ENCODE data around the gene HOXD12. TPM values are rescaled to one million over a fixed set of nuclear protein-coding genes. Genes with fewer than 3 reads are reported as not detected.

HOXD12 gene
- total RNA-seq, 1 experiment from 2014 or later, result 0.58 TPM

- DNase-seq (ENCODE audit: low spot score), result no peak
- H3K27ac ChIP-seq (ENCODE audit: low read depth, low read length, poor library complexity, severe bottlenecking), result no peak within 1 kb of the TSS
- TF ChIP-seq EZH2 (IDR thresholded peaks at IDR 0.05; ENCODE audit: borderline replicate concordance, low read depth, low read length, poor library complexity, severe bottlenecking) (no peak), CTCF (conservative IDR thresholded peaks at IDR 0.05; ENCODE audit: low read depth, low read length) (no peak)
- POLR2A ChIA-PET (ENCODE audit: low non-redundant PET), result no interaction called here
- no peaks in the 10 kb centered on the region for H3K9me3 ChIP-seq (ENCODE audit: low read depth, low read length, poor library complexity, severe bottlenecking)
- H3K4me1 ChIP-seq (ENCODE audit: insufficient read depth, low read length, poor library complexity, severe bottlenecking), result peaks cover 31% of the 10 kb centered on the region
- H3K36me3 ChIP-seq (ENCODE audit: insufficient read depth, low read length, poor library complexity, severe bottlenecking), result no peaks in the 10 kb centered on the region
- CTCF ChIA-PET, result interaction anchor here (0.5 to 0.6 kb wide), 2 partner anchors 149 to 710 kb away, joined by 3 to 6 read pairs; no protein-coding TSS in a partner anchor
- peaks cover 65% of the 10 kb centered on the region for H3K27me3 ChIP-seq (replicated peaks; ENCODE audit: insufficient read depth, low read depth, low read length, poor library complexity)
- H3K4me3 ChIP-seq (ENCODE audit: low read depth, low read length, poor library complexity, severe bottlenecking), result peak within 1 kb of the TSS; percentile 45
- no TSS peak for BruUV-seq (replicated peaks)
- intact Hi-C loops (cut with micrococcal nuclease; ENCODE audit: unreplicated experiment), result loop anchor here (2.0 to 5.0 kb wide), 3 partner anchors 82 to 972 kb away; partner anchors contain the start of gene LNPK
Observed at GRCh38 chr2:176083796-176084261, 15.8 kb upstream of the HOXD12 start, which contains the start of gene EVX2. Gene EVX2, minus strand, starts transcription at chr2:176083962. Its CDS starts 186 bp downstream, at chr2:176083776.

GRCh38 chr2:176084611-176085119 is 14.9 kb upstream of the HOXD12 start:
- Histone ChIP-seq H3K27ac (ENCODE audit: low read depth, low read length, poor library complexity, severe bottlenecking) (no peak overlapping the region), H3K36me3 (ENCODE audit: insufficient read depth, low read length, poor library complexity, severe bottlenecking) (no peaks in the 10 kb centered on the region), H3K9me3 (ENCODE audit: low read depth, low read length, poor library complexity, severe bottlenecking) (no peaks in the 10 kb centered on the region), H3K27me3 (replicated peaks; ENCODE audit: insufficient read depth, low read depth, low read length, poor library complexity) (peaks cover 57% of the 10 kb centered on the region), H3K4me3 (ENCODE audit: low read depth, low read length, poor library complexity, severe bottlenecking) (peak overlapping the region; percentile 45), H3K4me1 (ENCODE audit: insufficient read depth, low read length, poor library complexity, severe bottlenecking) (peaks cover 28% of the 10 kb centered on the region)
- TF ChIP-seq CTCF (conservative IDR thresholded peaks at IDR 0.05; ENCODE audit: low read depth, low read length) (no peak), EZH2 (IDR thresholded peaks at IDR 0.05; ENCODE audit: borderline replicate concordance, low read depth, low read length, poor library complexity, severe bottlenecking) (no peak)
- intact Hi-C loops (cut with micrococcal nuclease; ENCODE audit: unreplicated experiment), result loop anchor here (2.0 to 5.0 kb wide), 6 partner anchors 82 to 972 kb away; partner anchors contain the start of gene LNPK
- ChIA-PET CTCF (interaction anchor here (1.0 to 1.9 kb wide), 3 partner anchors 13 to 717 kb away, joined by 4 to 9 read pairs (median 5); no protein-coding TSS in a partner anchor), POLR2A (ENCODE audit: low non-redundant PET) (no interaction called here)
- DNase-seq (ENCODE audit: low spot score), result peak; percentile 58
- no TSS peak for BruUV-seq (replicated peaks)

- H3K36me3 ChIP-seq (ENCODE audit: insufficient read depth, low read length, poor library complexity, severe bottlenecking), result no peaks in the 10 kb centered on the region
- H3K4me3 ChIP-seq (ENCODE audit: low read depth, low read length, poor library complexity, severe bottlenecking), result peak overlapping the region; percentile 45
- CTCF ChIA-PET, result interaction anchor here (1.0 to 1.9 kb wide), 4 partner anchors 12 to 834 kb away, joined by 4 to 9 read pairs (median 6); no protein-coding TSS in a partner anchor
- no peak overlapping the region for H3K27ac ChIP-seq (ENCODE audit: low read depth, low read length, poor library complexity, severe bottlenecking)
- POLR2A ChIA-PET (ENCODE audit: low non-redundant PET), result no interaction called here
- TF ChIP-seq EZH2 (IDR thresholded peaks at IDR 0.05; ENCODE audit: borderline replicate concordance, low read depth, low read length, poor library complexity, severe bottlenecking), result no peak
- TF ChIP-seq CTCF (conservative IDR thresholded peaks at IDR 0.05; ENCODE audit: low read depth, low read length), result no peak
- DNase-seq (ENCODE audit: low spot score), result no peak
- BruUV-seq (replicated peaks), result no TSS peak
- H3K27me3 ChIP-seq (replicated peaks; ENCODE audit: insufficient read depth, low read depth, low read length, poor library complexity), result peaks cover 56% of the 10 kb centered on the region
- intact Hi-C loops (cut with micrococcal nuclease; ENCODE audit: unreplicated experiment), result loop anchor here (2.0 to 5.0 kb wide), 4 partner anchors 718 to 883 kb away; no protein-coding TSS in a partner anchor
- no peaks in the 10 kb centered on the region for H3K9me3 ChIP-seq (ENCODE audit: low read depth, low read length, poor library complexity, severe bottlenecking)
- peaks cover 27% of the 10 kb centered on the region for H3K4me1 ChIP-seq (ENCODE audit: insufficient read depth, low read length, poor library complexity, severe bottlenecking)
Observed at GRCh38 chr2:176085120-176085788, 14.3 kb upstream of the HOXD12 start.
